ENCODE data around the gene TTC7B. TPM values are rescaled to one million over a fixed set of nuclear protein-coding genes. Genes with fewer than 3 reads are reported as not detected.
"Not testable (repeated sequence)": the region's sequence is repeated elsewhere in the genome, so short reads cannot be mapped to it uniquely, and the experiment has no call there.

TTC7B gene
- total RNA-seq, 2 donors from 2014 or later = 5.2 to 10.2 TPM

DNA sequence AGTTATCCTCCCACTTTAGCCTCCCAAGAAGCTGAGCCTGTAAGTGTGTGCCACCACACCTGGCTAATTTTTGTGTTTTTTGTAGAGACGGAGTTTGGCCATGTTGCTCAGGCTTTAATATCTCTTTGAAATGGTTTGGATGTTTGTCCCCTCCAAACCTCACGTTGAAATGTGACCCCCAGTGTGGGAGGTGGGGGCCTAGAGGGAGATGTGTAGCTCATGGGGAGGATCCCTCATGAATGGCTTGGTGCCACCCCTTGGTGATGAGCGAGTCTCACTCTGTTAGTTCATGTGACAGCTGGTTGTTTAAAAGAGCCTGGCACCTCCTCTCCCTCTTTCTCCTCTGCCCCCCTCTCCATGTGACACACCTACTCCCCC, 23.6 kb upstream of the TTC7B start:
- Mint-ChIP-seq H3K27ac (no peak overlapping the region), H3K27me3 (no peaks in the 10 kb centered on the region), H3K36me3 (ENCODE audit: low read depth) (no peaks in the 10 kb centered on the region), H3K9me3 (no peaks in the 10 kb centered on the region), H3K4me1 (peaks cover 4% of the 10 kb centered on the region), H3K4me3 (no peak overlapping the region)
- ATAC-seq (replicated peaks) = no peak

- Mint-ChIP-seq H3K9me3 (no peaks in the 10 kb centered on the region), H3K36me3 (ENCODE audit: low read depth) (no peaks in the 10 kb centered on the region), H3K27me3 (no peaks in the 10 kb centered on the region), H3K4me1 (peaks cover 4% of the 10 kb centered on the region), H3K4me3 (no peak overlapping the region), H3K27ac (no peak overlapping the region)
- no peak for ATAC-seq (replicated peaks)
Measured at GRCh38 chr14:90839024-90839888, 23.0 kb upstream of the TTC7B start.

GRCh38 chr14:90838531-90838930, 22.3 kb upstream of the TTC7B start:
- not testable (repeated sequence) for H3K27me3 Mint-ChIP-seq; ATAC-seq (replicated peaks); H3K27ac Mint-ChIP-seq; H3K36me3 Mint-ChIP-seq (ENCODE audit: low read depth); H3K9me3 Mint-ChIP-seq; H3K4me1 Mint-ChIP-seq; H3K4me3 Mint-ChIP-seq

DNA sequence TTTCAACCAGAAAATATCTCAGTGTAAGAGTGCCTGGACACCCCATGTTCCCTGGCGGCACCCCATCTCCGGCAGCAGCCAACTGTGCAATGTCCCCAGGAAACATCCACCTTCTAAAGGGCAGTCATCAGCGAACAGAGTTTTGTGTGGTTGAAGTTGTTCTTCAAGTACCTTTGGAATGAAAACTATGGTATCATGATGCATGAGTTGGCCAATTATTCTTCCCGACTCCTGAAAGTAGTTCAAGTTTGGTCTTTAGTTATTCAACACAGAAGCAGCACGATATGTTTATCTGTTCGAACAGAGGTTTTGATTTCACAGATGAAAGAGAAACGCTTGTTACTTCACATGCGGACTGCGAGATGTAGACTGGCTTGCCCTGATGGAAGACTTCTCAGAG, 21.1 kb upstream of the TTC7B start:
- Mint-ChIP-seq H3K36me3 (ENCODE audit: low read depth) (no peaks in the 10 kb centered on the region), H3K9me3 (no peaks in the 10 kb centered on the region), H3K4me1 (peaks cover 4% of the 10 kb centered on the region), H3K27ac (no peak overlapping the region), H3K27me3 (no peaks in the 10 kb centered on the region), H3K4me3 (no peak overlapping the region)
- ATAC-seq (replicated peaks) = no peak

GRCh38 chr14:90836692-90837063, 20.4 kb upstream of the TTC7B start:
- Mint-ChIP-seq H3K9me3 (no peaks in the 10 kb centered on the region), H3K27me3 (no peaks in the 10 kb centered on the region), H3K4me3 (peak overlapping the region; percentile 37), H3K36me3 (ENCODE audit: low read depth) (no peaks in the 10 kb centered on the region), H3K4me1 (peaks cover 4% of the 10 kb centered on the region), H3K27ac (peak overlapping the region; percentile 67)
- peak; percentile 7 for ATAC-seq (replicated peaks)

- ATAC-seq (replicated peaks) = no peak
- H3K27ac Mint-ChIP-seq = peak overlapping the region; percentile 8
- H3K4me1 Mint-ChIP-seq = peaks cover 16% of the 10 kb centered on the region
- H3K27me3 Mint-ChIP-seq = no peaks in the 10 kb centered on the region
- no peaks in the 10 kb centered on the region for H3K36me3 Mint-ChIP-seq (ENCODE audit: low read depth)
- no peaks in the 10 kb centered on the region for H3K9me3 Mint-ChIP-seq
- no peak overlapping the region for H3K4me3 Mint-ChIP-seq
Measured at GRCh38 chr14:90831821-90832220, 15.6 kb upstream of the TTC7B start.

- Mint-ChIP-seq H3K27ac (peak overlapping the region; percentile 8), H3K4me3 (no peak overlapping the region), H3K4me1 (peaks cover 11% of the 10 kb centered on the region), H3K27me3 (no peaks in the 10 kb centered on the region), H3K9me3 (no peaks in the 10 kb centered on the region), H3K36me3 (ENCODE audit: low read depth) (no peaks in the 10 kb centered on the region)
- no peak for ATAC-seq (replicated peaks)
Measured at GRCh38 chr14:90830931-90831701, 14.9 kb upstream of the TTC7B start.

GRCh38 chr14:90829677-90830076, 13.4 kb upstream of the TTC7B start:
- Mint-ChIP-seq H3K4me3 (peak overlapping the region; percentile 73), H3K27ac (peak overlapping the region; percentile 75), H3K4me1 (peaks cover 11% of the 10 kb centered on the region), H3K27me3 (no peaks in the 10 kb centered on the region), H3K9me3 (no peaks in the 10 kb centered on the region), H3K36me3 (ENCODE audit: low read depth) (no peaks in the 10 kb centered on the region)
- ATAC-seq (replicated peaks) = no peak

GRCh38 chr14:90828642-90829487, 12.6 kb upstream of the TTC7B start:
- Mint-ChIP-seq H3K9me3 (peaks cover 4% of the 10 kb centered on the region), H3K4me1 (peaks cover 11% of the 10 kb centered on the region), H3K27ac (peak overlapping the region; percentile 75), H3K27me3 (no peaks in the 10 kb centered on the region), H3K4me3 (peak overlapping the region; percentile 73), H3K36me3 (ENCODE audit: low read depth) (no peaks in the 10 kb centered on the region)
- peak; percentile 75 for ATAC-seq (replicated peaks)

GRCh38 chr14:90827919-90828610, 11.8 kb upstream of the TTC7B start:
- Mint-ChIP-seq H3K27me3 (no peaks in the 10 kb centered on the region), H3K9me3 (peaks cover 6% of the 10 kb centered on the region), H3K4me1 (peaks cover 11% of the 10 kb centered on the region), H3K27ac (peak overlapping the region; percentile 75), H3K4me3 (peak overlapping the region; percentile 73), H3K36me3 (ENCODE audit: low read depth) (no peaks in the 10 kb centered on the region)
- ATAC-seq (replicated peaks) = peak; percentile 96

DNA sequence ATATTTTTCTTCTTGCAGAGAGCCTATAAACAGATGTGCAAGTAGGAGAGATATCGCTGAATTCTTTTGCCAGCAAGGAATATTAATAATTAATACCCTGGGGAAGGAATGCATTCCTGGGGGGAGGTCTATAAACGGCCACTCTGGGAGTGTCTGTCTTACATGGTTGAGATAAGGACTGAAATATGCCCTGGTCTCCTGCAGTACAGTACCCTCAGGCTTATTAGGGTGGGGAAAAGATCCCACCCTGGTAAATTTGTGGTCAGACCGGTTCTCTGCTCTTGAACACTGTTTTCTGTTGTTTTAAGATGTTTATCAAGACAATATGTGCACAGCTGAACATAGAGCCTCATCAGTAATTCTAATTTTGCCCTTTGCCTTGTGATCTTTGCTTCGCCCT, 7.3 kb upstream of the TTC7B start:
- ATAC-seq (replicated peaks) = not testable (repeated sequence)

GRCh38 chr14:90820958-90821357, 4.7 kb upstream of the TTC7B start:
- peak; percentile 98 for ATAC-seq (replicated peaks)
- H3K27me3 Mint-ChIP-seq = no peaks in the 10 kb centered on the region
- no peaks in the 10 kb centered on the region for H3K36me3 Mint-ChIP-seq (ENCODE audit: low read depth)
- peaks cover 6% of the 10 kb centered on the region for H3K9me3 Mint-ChIP-seq
- H3K4me3 Mint-ChIP-seq = peak overlapping the region; percentile 24
- peaks cover 6% of the 10 kb centered on the region for H3K4me1 Mint-ChIP-seq
- peak overlapping the region; percentile 66 for H3K27ac Mint-ChIP-seq

More for the DNA sequence above, 7.3 kb upstream of the TTC7B start:
- H3K27ac Mint-ChIP-seq; H3K36me3 Mint-ChIP-seq (ENCODE audit: low read depth); H3K4me3 Mint-ChIP-seq; H3K27me3 Mint-ChIP-seq; H3K4me1 Mint-ChIP-seq; H3K9me3 Mint-ChIP-seq: not testable (repeated sequence)

DNA sequence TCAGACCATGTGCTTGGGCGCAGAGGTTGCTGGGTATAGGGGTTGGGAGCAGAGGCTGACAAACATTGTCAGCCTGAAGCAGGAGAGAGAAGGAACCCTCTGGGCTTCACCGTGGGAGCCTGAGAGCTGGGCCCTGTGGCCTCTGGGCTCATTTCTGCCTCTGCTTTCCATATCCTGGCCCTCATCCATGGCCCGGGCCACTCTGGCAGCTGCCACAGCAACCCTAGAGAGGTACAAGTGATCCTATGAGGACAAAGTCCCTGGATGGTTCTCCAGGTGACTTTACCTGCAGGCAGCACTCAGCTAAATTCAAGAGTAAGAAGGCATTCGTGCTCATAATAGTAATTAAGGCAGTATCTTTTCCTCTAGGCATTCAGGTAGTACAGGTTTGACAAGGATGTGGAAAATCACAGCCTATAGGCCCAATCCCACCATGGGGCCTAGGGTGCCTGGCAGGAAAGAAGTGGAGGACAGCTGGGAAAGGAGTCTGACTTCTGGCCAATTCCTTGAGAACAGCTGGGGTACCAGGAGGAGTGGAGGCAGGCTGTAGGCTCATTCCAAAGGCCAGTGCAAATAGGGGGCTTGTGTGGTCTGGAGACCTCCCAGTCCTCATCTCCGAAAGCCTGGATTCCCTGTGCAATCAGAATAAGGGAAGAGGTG, 3.6 kb upstream of the TTC7B start:
- H3K9me3 Mint-ChIP-seq = peaks cover 6% of the 10 kb centered on the region
- no peak for ATAC-seq (replicated peaks)
- no peaks in the 10 kb centered on the region for H3K36me3 Mint-ChIP-seq (ENCODE audit: low read depth)
- H3K27ac Mint-ChIP-seq = peak overlapping the region; percentile 66
- H3K27me3 Mint-ChIP-seq = peaks cover 3% of the 10 kb centered on the region
- no peak overlapping the region for H3K4me3 Mint-ChIP-seq
- peaks cover 6% of the 10 kb centered on the region for H3K4me1 Mint-ChIP-seq

All from activated T-helper 17 cell treated with anti-CD3 and anti-CD28 coated beads, Interleukin-2, amount 50 U/mL, for 72 hours (primary cell).